HepG2 (cell line): ENCODE data around the gene NR1H3. TPM values are rescaled to one million over a fixed set of nuclear protein-coding genes. Genes with fewer than 3 reads are reported as not detected.

Experiments
- AGO2 ChIP-seq: fragments of 200-400 bp; formaldehyde crosslinking; optimal IDR thresholded peaks from 2 replicates; pipeline ENCODE3; 2017; ENCODE audit warnings: mild to moderate bottlenecking, low read depth, low read length, moderate library complexity
- ARID2 ChIP-seq: sonication (generic); formaldehyde crosslinking; IDR thresholded peaks from 2 replicates; pipeline ENCODE4 v1.8.1; 2022; ENCODE audit warnings: mild to moderate bottlenecking, missing genetic modification reagents, borderline replicate concordance
- CSRNP2 ChIP-seq: sonication (generic); formaldehyde crosslinking; conservative IDR thresholded peaks from 2 replicates; pipeline ENCODE4 v1.8.0; 2022; ENCODE audit warnings: low read depth, missing genetic modification reagents
- ELF4 ChIP-seq: sonication (generic); formaldehyde crosslinking; IDR thresholded peaks from 2 replicates; pipeline ENCODE4 v1.5.0; 2020; ENCODE audit warnings: missing genetic modification reagents, mild to moderate bottlenecking, moderate library complexity, borderline replicate concordance
- FOXO1 ChIP-seq: sonication (generic); formaldehyde crosslinking; IDR thresholded peaks from 2 replicates; pipeline ENCODE4 v1.4.0; 2020; ENCODE audit warnings: missing genetic modification reagents
- GABPB1 ChIP-seq: IDR thresholded peaks from 2 replicates; pipeline ENCODE4 v1.6.1; 2016; ENCODE audit warnings: mild to moderate bottlenecking, missing genetic modification reagents, moderate library complexity, missing compliant biosample characterization
- HES4 ChIP-seq: sonication (generic); formaldehyde crosslinking; IDR thresholded peaks from 2 replicates; pipeline ENCODE4 v1.9.0; 2021; ENCODE audit warnings: mild to moderate bottlenecking, missing genetic modification reagents, borderline replicate concordance
- HNF4A ChIP-seq: sonication (generic); formaldehyde crosslinking; IDR thresholded peaks from 2 replicates; pipeline ENCODE4 v1.4.0; 2020; ENCODE audit warnings: missing genetic modification reagents
- ISL2 ChIP-seq: sonication (generic); formaldehyde crosslinking; IDR thresholded peaks from 2 replicates; pipeline ENCODE4 v1.5.0; 2020; ENCODE audit warnings: missing genetic modification reagents
- MED8 ChIP-seq: sonication (generic); formaldehyde crosslinking; IDR thresholded peaks from 2 replicates; pipeline ENCODE4 v1.8.1; 2023; ENCODE audit warnings: mild to moderate bottlenecking, missing genetic modification reagents; ENCODE audit not compliant: insufficient replicate concordance
- MXD3 ChIP-seq: IDR thresholded peaks from 2 replicates; pipeline ENCODE4 v1.6.1; 2016; ENCODE audit warnings: mild to moderate bottlenecking, missing biosample characterization, missing genetic modification reagents
- PBX3 ChIP-seq: sonication (generic); formaldehyde crosslinking; IDR thresholded peaks from 2 replicates; pipeline ENCODE4 v1.8.1; 2023; ENCODE audit warnings: missing genetic modification reagents, inconsistent platforms, borderline replicate concordance
- SATB2 ChIP-seq: sonication (generic); formaldehyde crosslinking; IDR thresholded peaks from 2 replicates; pipeline ENCODE4 v1.5.0; 2020; ENCODE audit warnings: missing genetic modification reagents
- STAG1 ChIP-seq: sonication (generic); formaldehyde crosslinking; IDR thresholded peaks from 2 replicates; pipeline ENCODE4 v1.4.0; 2020; ENCODE audit warnings: missing genetic modification reagents
- ZBTB2 ChIP-seq: sonication (generic); formaldehyde crosslinking; IDR thresholded peaks from 2 replicates; pipeline ENCODE4 v1.8.0; 2022; ENCODE audit warnings: low read depth, missing genetic modification reagents
- ZFP91 ChIP-seq: sonication (generic); formaldehyde crosslinking; IDR thresholded peaks from 2 replicates; pipeline ENCODE4 v1.9.0; 2022; ENCODE audit warnings: missing genetic modification reagents, mild to moderate bottlenecking, borderline replicate concordance
- ZFX ChIP-seq: sonication (generic); formaldehyde crosslinking; IDR thresholded peaks from 2 replicates; pipeline ENCODE4 v1.4.0; 2020; ENCODE audit warnings: mild to moderate bottlenecking, low read depth, missing genetic modification reagents, moderate library complexity
- ZNF276 ChIP-seq: sonication (generic); formaldehyde crosslinking; IDR thresholded peaks from 2 replicates; pipeline ENCODE4 v1.4.0; 2020; ENCODE audit warnings: mild to moderate bottlenecking, low read depth, missing genetic modification reagents
- ZNF3 ChIP-seq: IDR thresholded peaks from 2 replicates; pipeline ENCODE4 v1.7.0; 2017; ENCODE audit warnings: inconsistent platforms
- ZNF33B ChIP-seq: sonication (generic); formaldehyde crosslinking; IDR thresholded peaks from 2 replicates; pipeline ENCODE4 v1.5.1; 2020; ENCODE audit warnings: mild to moderate bottlenecking, missing genetic modification reagents
- ZNF367 ChIP-seq: sonication (generic); formaldehyde crosslinking; IDR thresholded peaks from 2 replicates; pipeline ENCODE4 v1.4.0; 2020; ENCODE audit warnings: missing genetic modification reagents, borderline replicate concordance
- polyA plus RNA-seq, 8 experiments: library from polyadenylated mRNA; depleted of rRNA in 3 of 8; stranded (reverse) in 7 of 8; unstranded in 1 of 8; fragments of >200 nt; fragmentation: Illumina TruSeq in 4 of 8; extraction: Trizol in 4 of 8; gene quantifications; 2 replicates each; pipeline versions ENCODE4 v1.2.1 to v1.2.3, GENCODE V29; 2011 to 2016; ENCODE audit warnings: low read depth in 4 of 8, missing spikeins in 1 of 8, mixed read lengths in 1 of 8; ENCODE audit not compliant: insufficient read depth in 1 of 8
- total RNA-seq, 5 experiments: library from RNA; depleted of rRNA; stranded (reverse); fragments of >200 nt; fragmentation: Illumina TruSeq; extraction: Trizol; gene quantifications; 2 replicates each; pipeline ENCODE4 v1.2.3, GENCODE V29; 2016; ENCODE audit warnings: low read depth in 1 of 5

Gene NR1H3
- total and polyA plus RNA-seq, 2 of the 13 experiments (the other 11 are each of a cell fraction or from before 2014, with no cell fraction given), result 41.8 to 102 TPM

- TF ChIP-seq ZNF367 (CRISPR knock-in tag) (peak; percentile 54; the same call in 1 of the 2 replicates), ZFP91 (CRISPR knock-in tag) (peak; percentile 98), FOXO1 (CRISPR knock-in tag) (peak; percentile 82), MXD3 (CRISPR knock-in tag) (peak; percentile 75; the same call in 1 of the 2 replicates), ARID2 (CRISPR knock-in tag) (peak; percentile 90), STAG1 (peak; percentile 37), MED8 (peak; percentile 97), HES4 (CRISPR knock-in tag) (no peak; the same call in 1 of the 2 replicates), AGO2 (peak; percentile 47), ZBTB2 (peak; percentile 79), PBX3 (CRISPR knock-in tag) (no peak), SATB2 (CRISPR knock-in tag) (peak; percentile 91), ELF4 (CRISPR knock-in tag) (no peak), ZNF3 (CRISPR knock-in tag) (no peak; the same call in none of the 2 replicates), CSRNP2 (CRISPR knock-in tag) (0 out of 2 replicates have a peak, but pooled peaks have one; percentile 49), ISL2 (CRISPR knock-in tag) (peak; percentile 87), HNF4A (CRISPR knock-in tag) (peak; percentile 84), ZNF33B (CRISPR knock-in tag) (peak; percentile 75; the same call in 1 of the 2 replicates), ZNF276 (CRISPR knock-in tag) (peak; percentile 51; the same call in 1 of the 2 replicates), GABPB1 (CRISPR knock-in tag) (peak; percentile 100), ZFX (CRISPR knock-in tag) (peak; percentile 89)
Observed at GRCh38 chr11:47248664-47249377, 9.0 kb upstream of the NR1H3 start, which contains the start of gene ACP2 (continued).
